Measurements from ENCODE around the gene TMPRSS9.

- TF ChIP-seq POLR2A (IDR thresholded peaks at IDR 0.05) (no peak), CTCF (IDR thresholded peaks at IDR 0.05) (no peak)
These were observed 22.7 kb upstream of the TMPRSS9 start for GRCh38 chr19:2337329-2337707.

All from heart left ventricle (tissue), 13 donors.